Activated T-cell treated with anti-CD3 and anti-CD28 coated beads for 48 hours (primary cell): ENCODE data around the gene NR1D1.

ENCODE experiments used
- DNase-seq: peaks from one replicate; pipeline ENCODE4 v3.0.0-alpha.2; 2020; ENCODE audit warnings: low read depth

NR1D1 gene

DNA sequence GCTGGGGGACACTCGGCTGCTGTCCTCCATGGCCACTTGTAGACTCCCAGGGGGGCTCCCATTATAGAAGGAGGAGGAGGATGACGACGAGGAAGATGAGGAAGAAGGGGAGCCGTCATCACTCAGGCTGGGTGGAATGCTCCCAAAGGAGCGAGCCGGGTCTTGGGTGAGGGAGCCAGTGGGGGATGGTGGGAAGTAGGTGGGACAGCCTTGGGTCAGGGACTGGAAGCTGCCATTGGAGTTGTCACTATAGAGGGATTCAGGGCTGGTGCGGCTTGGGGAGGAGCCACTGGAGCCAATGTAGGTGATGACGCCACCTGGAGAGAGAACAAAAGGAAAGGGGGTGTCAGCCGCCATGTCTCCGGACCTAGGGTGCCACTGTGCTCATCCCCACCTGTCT, 3.3 kb downstream of the NR1D1 start:
- no peak for DNase-seq

DNA sequence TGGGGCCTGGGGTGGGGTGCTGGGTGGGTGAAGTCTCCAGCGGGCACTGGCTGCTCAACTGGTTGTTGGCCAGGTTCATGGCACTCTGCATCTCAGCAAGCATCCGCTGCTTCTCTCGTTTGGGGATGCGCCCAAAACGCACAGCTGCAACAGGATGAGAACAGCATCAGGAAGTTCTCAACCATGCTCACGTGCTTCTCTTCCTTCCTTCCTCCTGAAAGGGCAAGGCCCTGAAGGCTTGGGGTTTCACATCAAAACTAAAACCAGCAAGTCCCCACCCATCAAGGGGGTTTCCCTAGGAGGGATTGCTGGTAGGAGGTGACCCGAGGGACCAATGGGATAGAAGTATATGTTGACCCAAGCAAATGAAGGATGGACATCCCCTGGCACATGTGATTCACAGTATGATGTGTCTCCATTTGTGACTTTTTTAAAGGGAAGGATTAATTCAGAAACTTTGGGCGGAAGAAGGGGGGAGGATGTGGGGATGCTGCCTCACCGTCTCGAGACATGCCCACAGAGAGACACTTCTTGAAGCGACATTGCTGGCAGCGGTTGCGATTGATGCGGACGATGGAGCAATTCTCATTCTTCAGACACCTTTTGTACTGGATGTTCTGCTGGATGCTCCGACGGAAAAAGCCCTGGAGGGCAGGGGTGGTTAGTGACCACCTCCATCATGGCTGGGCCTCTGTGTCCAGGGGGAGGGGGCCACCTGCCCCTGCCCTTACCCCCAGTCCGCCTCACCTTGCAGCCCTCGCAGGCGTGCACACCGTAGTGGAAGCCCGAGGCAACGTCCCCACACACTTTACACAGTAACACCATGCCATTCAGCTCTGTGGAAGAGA, 4.2 kb downstream of the NR1D1 start:
- DNase-seq = peak; percentile 66

DNA sequence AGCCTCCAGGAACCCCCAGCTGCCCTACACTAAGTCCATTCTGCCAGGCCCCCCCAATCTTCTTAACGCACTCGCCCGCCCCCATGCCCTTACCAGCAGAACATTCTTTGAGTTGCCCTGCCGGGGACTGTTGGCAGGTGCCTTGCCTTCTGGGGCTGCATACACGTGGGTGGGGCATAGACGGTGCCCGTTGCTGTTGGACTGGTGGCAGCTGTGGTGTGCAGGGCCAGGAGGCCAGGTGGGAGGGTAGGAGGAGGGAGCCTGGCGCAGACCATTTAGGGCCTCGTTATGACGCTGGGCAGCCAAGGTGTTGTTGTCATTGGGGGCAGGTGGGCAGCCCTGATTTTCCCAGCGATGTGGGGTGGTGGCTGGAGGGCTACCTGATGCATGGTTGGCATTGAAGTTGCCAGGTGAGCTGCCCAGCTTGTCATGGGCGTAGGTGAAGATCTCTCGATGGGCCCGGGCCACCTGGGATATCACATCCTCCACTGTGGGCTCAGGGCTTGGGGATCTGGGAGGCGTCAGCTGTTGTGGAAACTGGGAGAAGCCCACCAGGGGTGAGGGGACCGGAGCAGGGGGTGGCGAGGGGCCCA, 4.9 kb downstream of the NR1D1 start:
- DNase-seq = no peak

DNA sequence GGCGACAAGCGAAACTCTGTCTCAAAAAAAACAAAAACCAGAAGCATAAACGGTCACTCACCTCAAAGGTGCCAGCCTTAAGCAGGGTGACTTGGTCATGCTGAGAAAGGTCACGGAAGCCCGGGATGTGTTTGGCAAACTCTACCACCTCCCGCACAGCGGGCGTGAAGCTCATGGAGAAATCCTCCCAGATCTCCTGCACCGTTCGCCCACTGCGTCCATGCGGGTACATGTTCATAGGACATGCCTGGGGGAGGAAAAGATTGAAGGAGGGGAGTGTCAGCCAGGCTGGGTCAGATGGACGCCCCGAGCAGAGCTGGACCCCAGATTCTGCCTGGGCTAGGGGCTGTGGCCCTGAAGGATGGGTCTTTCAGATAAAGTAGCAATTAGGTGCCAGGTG, 5.5 kb downstream of the NR1D1 start:
- no peak for DNase-seq

DNA sequence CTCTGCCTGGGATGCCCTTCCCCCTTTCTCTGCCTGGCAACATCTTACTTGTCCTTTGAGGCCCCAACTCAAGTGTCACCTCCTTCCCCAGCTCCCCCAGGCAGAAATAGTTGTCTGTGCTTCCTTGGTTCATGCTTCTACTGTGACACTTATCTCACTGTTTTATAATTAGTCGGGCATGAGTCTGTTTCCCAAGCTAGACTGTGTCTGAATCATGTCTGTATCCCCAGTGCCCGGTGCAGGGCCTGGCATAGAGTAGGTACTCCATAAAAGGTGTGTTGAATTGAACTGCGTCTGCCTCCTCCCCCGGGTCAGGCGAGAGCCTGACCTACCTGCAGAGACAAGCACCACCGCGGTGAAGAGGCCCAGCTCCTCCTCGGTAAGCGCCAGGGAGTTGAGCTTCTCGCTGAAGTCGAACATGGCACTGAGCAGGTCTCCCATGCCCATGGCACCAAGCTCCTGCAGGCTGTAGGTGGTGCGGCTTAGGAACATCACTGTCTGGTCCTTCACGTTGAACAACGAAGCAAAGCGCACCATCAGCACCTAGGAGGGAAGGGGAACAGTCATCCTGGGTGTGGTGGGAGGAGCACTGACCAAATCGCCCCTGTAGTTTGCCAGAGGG, 6.7 kb downstream of the NR1D1 start:
- DNase-seq = no peak

DNA sequence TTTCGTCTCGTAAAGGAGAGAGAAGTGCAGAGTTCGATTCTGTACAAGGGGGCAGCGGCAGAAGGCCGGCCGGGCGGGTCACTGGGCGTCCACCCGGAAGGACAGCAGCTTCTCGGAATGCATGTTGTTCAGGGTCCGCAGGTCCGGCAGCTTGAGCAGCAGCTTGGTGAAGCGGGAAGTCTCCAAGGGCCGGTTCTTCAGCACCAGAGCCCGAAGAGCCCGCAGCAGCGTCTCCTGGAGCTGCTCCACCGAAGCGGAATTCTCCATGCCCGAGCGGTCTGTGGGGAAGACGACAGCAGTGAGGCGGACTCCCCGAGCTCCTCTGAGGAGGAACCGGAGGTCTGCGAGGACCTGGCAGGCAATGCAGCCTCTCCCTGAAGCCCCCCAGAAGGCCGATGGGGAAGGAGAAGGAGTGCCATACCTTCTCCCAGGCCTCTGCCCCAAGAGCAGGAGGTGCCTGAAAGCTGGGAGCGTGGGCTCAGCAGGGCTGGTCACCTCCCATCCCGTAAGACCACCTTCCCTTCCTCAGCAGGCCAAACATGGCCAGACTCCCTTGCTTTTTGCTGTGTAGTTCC, 7.3 kb downstream of the NR1D1 start:
- no peak for DNase-seq

DNA sequence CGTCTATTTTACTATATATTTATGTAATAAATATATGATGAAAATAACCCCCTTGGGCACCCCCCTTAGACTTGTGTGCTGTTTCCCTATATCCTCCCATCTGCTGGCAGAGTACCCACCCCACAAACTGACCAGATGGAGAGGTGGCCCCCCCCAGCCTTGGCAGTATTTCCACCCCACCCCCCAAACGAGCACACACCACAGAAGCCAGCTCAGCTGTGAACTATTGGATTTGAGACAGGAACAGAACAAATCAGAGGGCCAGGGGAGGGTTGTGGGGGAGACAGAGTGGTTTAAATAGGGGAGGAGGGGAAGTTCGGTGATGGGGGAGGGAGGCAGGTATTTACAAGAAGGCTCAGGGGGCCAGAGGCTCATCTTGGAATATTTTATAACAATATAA, 7.8 kb downstream of the NR1D1 start:
- no peak for DNase-seq

DNA sequence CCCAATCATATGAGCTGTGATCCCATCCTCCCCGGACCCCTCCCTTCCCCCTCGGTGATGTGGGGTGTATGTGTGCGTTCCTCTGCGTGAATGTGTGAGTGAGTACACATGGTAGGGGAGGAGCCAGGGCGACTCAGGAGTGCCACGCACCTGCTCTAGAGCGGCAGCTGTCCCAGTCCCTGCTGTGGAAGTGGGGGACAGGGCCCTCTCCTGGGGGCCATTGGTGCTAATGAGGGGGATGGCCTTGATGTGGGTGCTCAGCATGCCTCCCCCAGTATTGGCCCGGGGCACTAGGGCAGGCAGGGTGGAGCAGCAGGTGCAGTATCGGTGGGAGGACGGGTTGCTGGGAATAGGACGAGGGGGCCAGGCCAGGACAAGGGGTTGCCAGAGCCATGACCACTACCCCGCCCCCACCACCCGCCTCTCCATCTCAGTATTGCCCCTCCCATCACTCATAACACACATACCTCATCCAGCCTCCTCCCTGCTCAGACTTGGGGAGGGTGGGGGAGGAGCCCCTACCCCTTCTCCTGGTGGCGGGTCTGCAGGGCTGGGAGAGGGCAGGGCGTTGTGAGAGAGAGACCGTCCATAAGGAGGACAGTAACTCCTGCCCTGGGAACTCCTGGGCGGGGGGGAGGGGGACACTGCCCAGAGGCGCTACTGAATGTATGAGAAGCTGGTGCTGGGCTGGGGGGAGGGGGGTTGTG, 8.5 kb downstream of the NR1D1 start:
- DNase-seq = no peak

DNA sequence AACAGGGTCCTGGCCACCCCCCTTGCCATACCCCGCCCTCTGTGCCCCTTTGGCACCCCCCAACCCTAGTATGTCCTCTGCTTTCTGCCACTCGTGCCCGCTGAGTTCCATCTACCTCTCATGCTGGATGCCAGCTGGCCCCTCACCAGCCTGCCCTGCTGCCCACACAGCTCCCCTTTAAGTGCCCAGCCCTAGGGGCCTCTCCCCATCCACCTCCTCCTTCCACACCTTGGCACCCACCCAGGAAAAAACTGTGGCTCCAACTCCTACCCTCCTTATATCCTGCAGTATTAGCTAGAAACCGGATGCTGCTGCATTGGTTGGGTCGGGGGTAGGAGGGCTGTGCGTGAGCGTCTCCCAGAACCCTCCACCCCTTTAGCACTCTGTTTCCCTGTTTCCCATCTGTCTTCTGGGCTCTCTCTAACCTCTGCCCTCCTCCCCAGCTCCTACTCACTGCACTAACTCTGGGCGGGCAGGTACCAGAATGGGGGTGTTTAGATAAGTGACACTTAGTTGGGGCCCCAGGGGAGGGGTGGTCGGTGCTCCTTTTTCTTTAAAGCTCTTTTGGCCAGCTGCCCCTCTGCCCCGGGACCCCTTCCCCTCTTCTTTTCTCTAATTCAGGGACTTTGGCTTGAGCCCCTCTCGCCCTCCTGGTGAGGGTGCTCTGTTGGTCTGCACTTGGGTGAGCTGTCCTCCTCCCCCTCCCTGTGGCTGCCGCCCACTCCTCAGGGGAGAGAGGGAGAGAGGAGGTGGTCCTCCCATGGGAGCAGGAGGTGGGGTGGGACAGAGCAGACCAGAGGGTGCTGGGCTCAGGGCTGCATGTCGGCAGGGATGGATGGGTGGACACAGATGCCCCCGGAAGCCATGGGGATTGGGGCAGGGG, 9.9 kb downstream of the NR1D1 start:
- no peak for DNase-seq

DNA sequence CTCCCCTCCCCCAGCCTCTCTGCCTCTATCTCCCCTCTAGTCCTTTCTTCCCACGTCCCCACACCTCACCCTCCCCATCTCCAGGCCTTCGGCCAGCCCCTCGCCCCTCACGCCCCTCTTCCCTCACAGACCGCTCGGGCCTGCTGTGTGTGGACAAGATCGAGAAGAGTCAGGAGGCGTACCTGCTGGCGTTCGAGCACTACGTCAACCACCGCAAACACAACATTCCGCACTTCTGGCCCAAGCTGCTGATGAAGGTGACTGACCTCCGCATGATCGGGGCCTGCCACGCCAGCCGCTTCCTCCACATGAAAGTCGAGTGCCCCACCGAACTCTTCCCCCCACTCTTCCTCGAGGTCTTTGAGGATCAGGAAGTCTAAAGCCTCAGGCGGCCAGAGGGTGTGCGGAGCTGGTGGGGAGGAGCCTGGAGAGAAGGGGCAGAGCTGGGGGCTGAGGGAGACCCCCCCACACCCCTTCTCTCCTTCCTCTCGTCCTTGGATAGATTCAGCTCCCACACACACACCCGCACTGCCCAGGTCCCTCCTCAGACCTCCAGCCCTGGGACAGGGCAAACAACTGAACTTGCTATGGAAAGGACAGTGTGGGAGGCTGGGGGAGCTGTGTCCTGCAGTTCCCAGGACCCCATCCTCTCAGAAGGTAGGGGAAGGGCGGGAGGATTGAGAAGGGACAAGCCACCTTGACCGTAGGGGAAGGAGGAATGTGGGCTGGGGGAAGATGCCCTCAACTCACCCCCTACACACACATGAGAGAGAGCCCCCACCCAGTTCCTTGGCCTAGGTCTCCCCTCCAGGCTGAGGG, 11.1 kb downstream of the NR1D1 start:
- no peak for DNase-seq

DNA sequence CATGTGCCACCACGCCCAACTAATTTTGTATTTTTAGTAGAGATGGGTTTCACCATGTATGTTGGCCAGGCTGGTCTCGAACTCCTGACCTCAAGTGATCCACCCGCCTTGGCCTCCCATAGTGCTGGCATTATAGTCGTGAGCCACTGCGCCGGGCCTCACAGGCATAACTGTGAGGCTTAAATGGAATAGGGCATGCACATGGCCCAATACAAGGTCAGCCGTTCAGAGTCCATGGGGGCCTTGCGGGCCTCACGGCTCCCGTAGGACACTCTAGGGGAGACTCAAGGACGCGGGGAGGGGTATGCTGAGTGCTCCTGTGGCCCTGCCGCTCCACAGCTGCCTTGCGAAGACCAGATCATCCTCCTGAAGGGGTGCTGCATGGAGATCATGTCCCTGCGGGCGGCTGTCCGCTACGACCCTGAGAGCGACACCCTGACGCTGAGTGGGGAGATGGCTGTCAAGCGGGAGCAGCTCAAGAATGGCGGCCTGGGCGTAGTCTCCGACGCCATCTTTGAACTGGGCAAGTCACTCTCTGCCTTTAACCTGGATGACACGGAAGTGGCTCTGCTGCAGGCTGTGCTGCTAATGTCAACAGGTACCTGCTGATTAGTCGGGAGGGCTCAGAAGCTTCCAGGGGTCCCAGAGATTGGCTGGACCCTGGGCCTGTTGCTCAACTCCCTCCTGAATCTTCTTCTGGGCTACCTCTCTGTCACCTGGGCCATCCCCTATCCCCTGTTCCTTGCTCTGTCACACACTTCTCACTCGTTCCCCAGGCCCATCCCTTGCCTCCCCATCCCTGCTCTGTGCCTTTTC, 12.3 kb downstream of the NR1D1 start:
- DNase-seq = no peak

DNA sequence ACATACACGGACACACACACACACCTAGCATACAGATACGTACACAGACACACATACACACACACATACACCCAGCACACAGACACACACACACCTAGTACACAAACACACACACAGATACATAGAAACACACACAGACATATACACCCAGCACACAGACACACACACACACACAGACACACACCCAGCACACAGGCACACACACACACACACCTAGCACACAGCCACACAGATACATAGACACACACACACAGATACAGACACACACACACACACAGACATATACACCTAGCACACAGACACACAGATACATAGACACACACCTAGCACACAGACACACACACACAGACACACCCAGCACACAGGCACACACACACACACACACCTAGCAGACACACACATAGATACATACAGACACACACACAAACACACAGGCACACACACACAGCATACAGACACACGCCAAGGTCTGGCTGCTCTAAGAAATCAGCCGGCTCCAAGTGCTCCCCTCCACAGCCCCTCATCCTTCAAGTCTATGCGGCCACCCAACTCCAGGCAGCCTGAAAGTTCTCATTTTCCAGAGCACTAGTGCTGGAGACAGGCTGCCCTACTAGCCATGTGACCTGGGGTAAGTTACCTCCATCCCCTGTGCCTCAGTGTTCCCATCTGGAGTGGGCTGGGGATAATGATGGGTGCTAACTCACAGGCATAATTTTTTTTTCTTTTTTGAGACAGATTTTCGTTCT, 13.2 kb downstream of the NR1D1 start:
- DNase-seq = no peak

DNA sequence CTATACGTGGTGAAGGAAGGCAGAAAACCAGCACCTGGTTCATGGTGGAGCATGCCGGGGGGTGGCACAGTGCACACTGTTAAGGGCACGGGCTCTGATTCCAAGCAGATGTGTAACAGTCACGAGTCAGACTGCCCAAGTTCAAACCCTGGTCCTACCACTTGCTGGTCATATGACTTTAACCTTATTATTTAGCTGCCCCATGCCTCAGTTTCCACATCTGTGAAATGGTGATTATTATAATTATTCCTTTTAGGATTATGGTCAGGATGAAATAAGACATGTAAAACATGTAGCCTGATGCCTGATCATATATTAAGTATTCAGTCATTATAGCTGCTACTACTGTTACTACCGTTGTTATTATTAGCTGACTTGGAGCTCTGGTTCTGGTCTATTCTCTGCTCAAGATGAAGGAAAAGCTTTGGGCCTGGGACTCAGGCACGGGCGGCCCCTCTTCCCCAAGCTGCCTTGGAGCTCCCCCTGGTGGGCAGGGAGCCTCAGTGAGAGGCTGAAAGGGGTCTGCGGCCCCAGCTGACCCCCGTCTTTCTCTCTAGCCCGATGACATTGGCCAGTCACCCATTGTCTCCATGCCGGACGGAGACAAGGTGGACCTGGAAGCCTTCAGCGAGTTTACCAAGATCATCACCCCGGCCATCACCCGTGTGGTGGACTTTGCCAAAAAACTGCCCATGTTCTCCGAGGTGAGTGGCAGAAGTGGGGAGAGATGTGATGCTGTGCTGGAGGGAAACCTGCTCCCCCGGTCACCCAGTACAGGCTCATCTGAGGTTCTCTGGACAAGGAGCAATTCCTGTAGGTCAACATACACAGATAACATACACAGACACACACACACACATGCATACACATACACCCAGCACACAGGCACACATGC, 14.0 kb downstream of the NR1D1 start:
- peak; percentile 59 for DNase-seq

DNA sequence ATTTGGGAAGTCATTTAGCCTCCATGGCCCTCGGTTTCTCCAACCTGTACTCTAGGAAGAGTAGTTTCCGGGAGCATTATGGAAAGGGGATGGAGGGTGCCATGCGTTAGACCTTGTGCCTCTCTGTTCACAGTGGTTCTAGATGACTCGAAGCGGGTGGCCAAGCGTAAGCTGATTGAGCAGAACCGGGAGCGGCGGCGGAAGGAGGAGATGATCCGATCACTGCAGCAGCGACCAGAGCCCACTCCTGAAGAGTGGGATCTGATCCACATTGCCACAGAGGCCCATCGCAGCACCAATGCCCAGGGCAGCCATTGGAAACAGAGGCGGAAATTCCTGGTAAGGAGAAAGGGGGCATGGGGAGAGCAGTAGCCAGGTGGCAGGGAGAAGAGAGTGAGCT, 15.9 kb downstream of the NR1D1 start:
- DNase-seq = no peak

DNA sequence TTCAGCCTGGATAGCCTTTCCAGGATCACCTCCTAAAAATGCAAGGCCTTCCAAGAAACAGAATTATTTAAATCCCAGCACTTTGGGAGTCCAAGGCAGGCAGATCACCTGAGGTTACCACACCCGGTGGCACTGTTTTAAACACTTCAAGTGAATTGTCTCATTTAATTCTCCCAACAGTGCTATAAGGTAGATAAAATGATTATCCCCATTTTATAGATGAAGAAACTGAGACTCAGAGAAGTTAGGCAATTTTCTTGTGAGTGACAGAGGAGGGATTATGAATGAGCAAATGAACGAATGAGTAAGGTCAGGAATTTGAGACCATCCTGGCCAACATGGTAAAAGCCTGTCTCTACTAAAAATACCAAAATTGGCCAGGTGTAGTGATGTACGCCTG, 20.8 kb downstream of the NR1D1 start:
- DNase-seq = no peak

DNA sequence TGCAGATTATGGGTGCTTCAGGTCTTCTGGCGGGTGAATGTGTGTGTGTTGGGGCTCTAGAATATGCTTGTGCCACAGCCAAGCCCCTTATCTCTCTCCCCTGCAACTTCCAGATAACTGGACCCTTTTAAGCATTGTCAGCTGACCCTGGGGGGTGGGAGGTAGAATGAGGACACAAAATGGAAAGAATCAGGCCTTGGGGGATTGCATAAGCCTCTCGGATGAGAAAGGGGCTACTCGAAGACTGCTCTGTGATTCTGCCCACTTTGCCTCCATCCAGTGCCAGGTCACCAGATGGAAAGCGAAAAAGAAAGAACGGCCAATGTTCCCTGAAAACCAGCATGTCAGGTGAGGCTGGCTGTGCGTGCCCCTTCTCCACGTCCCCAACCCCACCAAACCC, 23.8 kb downstream of the NR1D1 start:
- DNase-seq = no peak

DNA sequence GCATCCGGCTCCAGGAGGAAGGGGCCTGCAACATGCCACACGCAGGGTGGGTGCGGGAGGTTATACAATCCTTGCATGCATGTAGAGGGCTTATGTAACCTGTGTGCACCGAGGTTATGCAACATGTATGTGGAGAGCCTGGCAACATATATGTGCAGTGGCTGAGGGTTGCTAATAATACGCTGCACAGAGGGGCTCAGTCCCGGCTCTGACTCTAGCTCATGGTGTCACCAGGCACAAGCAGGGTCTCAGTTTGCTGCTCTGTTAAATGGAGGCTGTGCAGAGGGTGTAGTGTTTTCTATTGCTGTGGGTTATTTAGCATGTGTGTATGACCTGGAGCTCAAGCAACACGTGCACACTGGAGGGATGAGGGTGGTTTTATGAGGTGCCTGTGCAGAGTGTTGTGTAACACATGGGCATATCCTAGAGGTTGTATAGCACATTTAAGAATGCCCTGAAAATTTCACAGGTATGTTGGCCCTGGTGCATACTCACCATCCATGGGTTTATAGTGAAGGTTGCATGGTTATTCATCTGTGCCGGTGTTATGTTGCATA, 24.4 kb downstream of the NR1D1 start:
- DNase-seq = no peak
